CD8-positive, alpha-beta memory T cell (primary cell): Measurements from ENCODE around the gene H6PD. TPM values are rescaled to one million over a fixed set of nuclear protein-coding genes. Genes with fewer than 3 reads are reported as not detected.

Experiments used
- CTCF ChIA-PET: fragments of 350-600 bp; sonication (Branson Sonifier 250); formaldehyde crosslinking; loops from one replicate; lab custom pipeline; 2021; ENCODE audit warnings: antibody characterized with exemption; lab: Charles Lee
- POLR2A ChIA-PET: fragments of 350-600 bp; sonication (Branson Sonifier 250); formaldehyde crosslinking; loops from one replicate; lab custom pipeline; 2021; ENCODE audit warnings: antibody characterized with exemption; lab: Charles Lee
- DNase-seq, 5 donors: peaks; one replicate each; pipeline versions ENCODE4 v3.0.0 to v3.0.0-alpha.2; 2020 to 2022; ENCODE audit warnings: mixed read lengths in 1 of 5
- H3K27ac ChIP-seq: one replicate; pipeline ENCODE4 v1.7.0; 2013; ENCODE audit warnings: low read depth, mild to moderate bottlenecking, low read length, moderate library complexity
- H3K27me3 ChIP-seq: 2 replicates; pipeline ENCODE4 v1.7.0; 2013; ENCODE audit warnings: low read length, mild to moderate bottlenecking; ENCODE audit not compliant: insufficient read depth, poor library complexity, severe bottlenecking
- H3K36me3 ChIP-seq: 2 replicates; pipeline ENCODE4 v1.7.0; 2013; ENCODE audit warnings: mild to moderate bottlenecking, low read length, moderate library complexity; ENCODE audit not compliant: insufficient read depth
- H3K4me1 ChIP-seq: 2 replicates; pipeline ENCODE4 v1.7.0; 2013; ENCODE audit warnings: mild to moderate bottlenecking, low read length, moderate library complexity; ENCODE audit not compliant: insufficient read depth
- H3K4me3 ChIP-seq: 2 replicates; pipeline ENCODE4 v1.7.0; 2013; ENCODE audit warnings: mild to moderate bottlenecking, low read length
- H3K9me3 ChIP-seq: 2 replicates; pipeline ENCODE4 v1.7.0; 2013; ENCODE audit warnings: mild to moderate bottlenecking, low read length
- H3K27ac Mint-ChIP-seq, 8 donors: one replicate each; pipeline ENCODE4 v1.8.0; 2020 to 2021; ENCODE audit warnings: mixed read lengths in 8 of 8, mild to moderate bottlenecking in 6 of 8, inconsistent platforms in 3 of 8, moderate library complexity in 3 of 8
- H3K27me3 Mint-ChIP-seq, 2 donors: one replicate each; pipeline ENCODE4 v1.8.0; 2020 to 2021; ENCODE audit warnings: mixed read lengths in 2 of 2, mild to moderate bottlenecking in 1 of 2, moderate library complexity in 1 of 2
- H3K36me3 Mint-ChIP-seq, 3 donors: one replicate each; pipeline ENCODE4 v1.8.0; 2020 to 2021; ENCODE audit warnings: mixed read lengths in 3 of 3, inconsistent platforms in 1 of 3, mild to moderate bottlenecking in 1 of 3
- H3K4me1 Mint-ChIP-seq, 3 donors: one replicate each; pipeline ENCODE4 v1.8.0; 2020 to 2021; ENCODE audit warnings: mixed read lengths in 3 of 3, inconsistent platforms in 1 of 3, mild to moderate bottlenecking in 1 of 3
- H3K4me3 Mint-ChIP-seq, 7 donors: one replicate each; pipeline ENCODE4 v1.8.0; 2020 to 2021; ENCODE audit warnings: mixed read lengths in 7 of 7, mild to moderate bottlenecking in 6 of 7, moderate library complexity in 4 of 7, inconsistent platforms in 2 of 7
- H3K9me3 Mint-ChIP-seq, 5 donors: one replicate each; pipeline ENCODE4 v1.8.0; 2020 to 2022; ENCODE audit warnings: mixed read lengths in 5 of 5, mild to moderate bottlenecking in 3 of 5, moderate library complexity in 2 of 5, inconsistent platforms in 1 of 5
- polyA plus RNA-seq: library from polyadenylated mRNA; unstranded; fragments of 300-500 nt; fragmentation: Illumina TruSeq; gene quantifications from one replicate; pipeline ENCODE4 v1.2.3, GENCODE V29; 2021
- total RNA-seq, 2 experiments: library from RNA; stranded (reverse); gene quantifications; one replicate each; pipeline ENCODE4 v1.2.3, GENCODE V29; 2021

H6PD gene
- total and polyA plus RNA-seq, 3 experiments from 2014 or later: 7.8 to 11.6 (median 7.9) TPM

DNA sequence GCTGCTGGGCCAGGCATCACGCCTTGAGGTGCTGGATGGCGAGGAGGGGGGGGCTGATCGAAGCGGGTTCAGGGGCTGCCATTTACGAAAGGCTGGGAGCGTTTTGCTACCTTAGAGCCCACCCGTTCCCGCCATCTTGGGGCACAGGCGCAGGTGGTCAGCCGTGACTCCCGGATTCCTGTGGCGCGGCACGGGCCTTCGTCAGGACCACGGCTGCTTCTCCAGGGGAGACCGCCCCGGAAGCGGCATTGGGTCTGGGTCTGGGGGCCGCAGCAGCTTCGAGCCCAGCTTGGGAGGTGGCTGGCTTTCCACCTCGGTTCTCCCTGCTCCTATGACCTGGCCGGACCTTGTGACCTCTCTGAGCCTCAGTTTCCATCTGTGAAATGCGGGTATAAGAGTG, 81.9 kb downstream of the H6PD start:
- ChIA-PET CTCF (no interaction called here), POLR2A (no interaction called here)
- H3K4me3 ChIP-seq: no peak overlapping the region
- no peak for DNase-seq
- no peaks in the 10 kb centered on the region for H3K9me3 Mint-ChIP-seq
- H3K27ac Mint-ChIP-seq: no peak overlapping the region
- H3K27me3 ChIP-seq: no peaks in the 10 kb centered on the region
- H3K27me3 Mint-ChIP-seq: peaks cover 1 to 4% of the 10 kb centered on the region in 2 donors
- no peaks in the 10 kb centered on the region for H3K36me3 Mint-ChIP-seq
- no peaks in the 10 kb centered on the region for H3K4me1 ChIP-seq
- H3K4me1 Mint-ChIP-seq: peaks cover 10 to 24% (median 23%) of the 10 kb centered on the region in 3 donors
- H3K9me3 ChIP-seq: no peaks in the 10 kb centered on the region
- H3K36me3 ChIP-seq: no peaks in the 10 kb centered on the region
- H3K4me3 Mint-ChIP-seq: no peak overlapping the region
- no peak overlapping the region for H3K27ac ChIP-seq

DNA sequence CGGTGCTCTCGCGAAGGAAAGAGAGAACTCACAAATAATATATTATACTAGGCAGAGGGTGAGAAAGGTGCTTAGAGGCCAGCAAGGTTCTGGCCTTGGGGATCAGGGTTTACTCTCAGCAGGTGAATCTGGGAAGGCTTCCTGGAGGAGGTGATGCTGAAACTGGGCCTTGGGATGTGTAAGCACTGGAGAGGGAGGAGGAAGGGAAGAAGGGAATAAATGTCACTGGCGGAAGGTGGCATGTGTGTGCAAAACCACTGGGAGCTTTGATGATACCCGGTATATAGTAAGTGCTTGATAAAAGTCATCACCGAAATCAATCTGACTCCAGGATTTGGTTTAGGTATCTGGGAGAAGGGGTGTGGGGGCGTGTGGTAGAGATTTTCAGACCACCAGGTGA, 82.5 kb downstream of the H6PD start:
- no peaks in the 10 kb centered on the region for H3K36me3 ChIP-seq
- no peak overlapping the region for H3K27ac ChIP-seq
- no peaks in the 10 kb centered on the region for H3K9me3 ChIP-seq
- Mint-ChIP-seq H3K27ac (no peak overlapping the region), H3K4me3 (no peak overlapping the region), H3K4me1 (peaks cover 10 to 24% (median 23%) of the 10 kb centered on the region in 3 donors), H3K27me3 (peaks cover 1 to 4% of the 10 kb centered on the region in 2 donors), H3K9me3 (no peaks in the 10 kb centered on the region), H3K36me3 (no peaks in the 10 kb centered on the region)
- no peaks in the 10 kb centered on the region for H3K4me1 ChIP-seq
- H3K4me3 ChIP-seq: no peak overlapping the region
- DNase-seq: no peak
- CTCF ChIA-PET: no interaction called here
- POLR2A ChIA-PET: no interaction called here
- H3K27me3 ChIP-seq: no peaks in the 10 kb centered on the region

DNA sequence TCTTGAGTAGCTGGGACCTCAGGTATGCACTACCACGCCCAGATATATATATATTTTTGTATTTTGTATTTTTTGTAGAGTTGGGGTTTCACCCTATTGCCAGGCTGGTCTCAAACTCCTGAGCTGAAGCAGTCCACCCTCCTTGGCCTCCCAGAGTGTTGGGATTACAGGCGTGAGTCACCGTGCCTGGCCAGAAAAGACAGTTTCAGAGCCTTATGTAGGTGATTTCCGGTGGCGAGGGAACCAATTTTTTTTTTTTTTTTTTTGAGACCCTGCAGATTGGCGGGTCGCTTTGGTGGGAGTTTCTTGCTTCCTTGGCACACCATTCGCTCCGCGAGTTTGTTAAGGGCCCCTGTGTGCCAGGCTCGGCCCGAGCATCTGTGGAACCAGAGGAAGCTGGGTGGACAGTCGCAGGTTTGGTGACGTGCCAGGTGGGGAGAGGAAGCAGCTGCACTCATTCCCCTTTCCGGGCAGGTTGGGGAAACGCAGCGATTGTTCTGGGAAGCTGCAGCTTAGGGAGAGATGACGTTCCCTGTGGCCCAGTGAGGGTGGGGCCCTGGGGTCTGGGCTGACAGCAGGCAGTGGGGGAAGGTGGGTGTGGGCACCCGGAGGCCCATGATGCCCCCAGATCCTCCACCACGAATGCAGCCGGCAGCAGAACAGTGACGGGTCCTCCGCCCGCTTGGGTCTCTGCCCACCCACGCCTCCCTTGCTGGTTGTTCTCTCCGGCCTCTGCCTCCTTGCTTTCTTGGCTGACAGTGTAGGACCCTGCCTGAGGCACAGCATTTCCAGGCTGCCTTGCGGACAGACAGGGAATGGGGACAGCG, 83.2 kb downstream of the H6PD start:
- no peaks in the 10 kb centered on the region for H3K4me1 ChIP-seq
- no peaks in the 10 kb centered on the region for H3K27me3 ChIP-seq
- Mint-ChIP-seq H3K27me3 (peaks cover 1 to 4% of the 10 kb centered on the region in 2 donors), H3K9me3 (no peaks in the 10 kb centered on the region), H3K4me1 (peaks cover 10 to 24% (median 23%) of the 10 kb centered on the region in 3 donors), H3K27ac (peak overlapping the region in 2 of 8 donors; percentile 38 to 42), H3K36me3 (no peaks in the 10 kb centered on the region), H3K4me3 (no peak overlapping the region)
- CTCF ChIA-PET: no interaction called here
- no peak for DNase-seq
- POLR2A ChIA-PET: no interaction called here
- H3K36me3 ChIP-seq: no peaks in the 10 kb centered on the region
- no peaks in the 10 kb centered on the region for H3K9me3 ChIP-seq
- no peak overlapping the region for H3K4me3 ChIP-seq
- no peak overlapping the region for H3K27ac ChIP-seq

DNA sequence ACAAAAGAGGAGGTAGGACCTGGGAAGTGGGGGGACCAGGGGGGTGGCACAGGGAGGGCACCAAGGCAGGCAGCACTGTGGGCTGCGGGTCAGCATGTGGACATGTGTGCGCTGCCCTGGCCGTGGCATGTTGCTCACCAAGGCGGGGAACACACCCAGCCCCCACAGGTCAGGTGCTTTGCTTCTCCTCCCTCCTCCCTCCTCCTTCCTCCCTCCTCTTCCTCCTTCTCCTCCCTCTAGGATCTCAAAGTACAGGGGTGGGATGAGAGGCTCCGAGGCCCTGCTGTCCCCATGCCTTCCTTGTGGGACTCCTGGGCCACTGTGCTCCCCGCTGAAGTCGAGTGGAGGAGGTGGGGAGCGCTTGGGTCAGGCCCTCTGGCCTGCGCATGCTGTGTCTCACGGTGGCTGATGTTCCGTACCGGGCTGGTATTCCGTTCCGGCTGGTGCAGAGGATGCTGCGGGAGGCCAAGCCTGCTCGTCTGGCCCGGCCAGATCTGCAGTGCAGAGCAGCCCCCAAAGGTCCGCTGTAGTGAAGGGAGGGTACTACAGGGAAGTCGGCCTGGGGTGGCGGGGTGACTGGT, 84.7 kb downstream of the H6PD start:
- no peak overlapping the region for H3K27ac ChIP-seq
- H3K9me3 Mint-ChIP-seq: no peaks in the 10 kb centered on the region
- no peaks in the 10 kb centered on the region for H3K36me3 ChIP-seq
- POLR2A ChIA-PET: no interaction called here
- H3K4me3 Mint-ChIP-seq: no peak overlapping the region
- no peak for DNase-seq
- H3K4me1 ChIP-seq: no peaks in the 10 kb centered on the region
- no peaks in the 10 kb centered on the region for H3K36me3 Mint-ChIP-seq
- peaks cover 10 to 22% (median 21%) of the 10 kb centered on the region in 3 donors for H3K4me1 Mint-ChIP-seq
- no peak overlapping the region for H3K4me3 ChIP-seq
- H3K9me3 ChIP-seq: no peaks in the 10 kb centered on the region
- no peaks in the 10 kb centered on the region for H3K27me3 ChIP-seq
- H3K27me3 Mint-ChIP-seq: peaks cover 1 to 4% of the 10 kb centered on the region in 2 donors
- CTCF ChIA-PET: no interaction called here
- H3K27ac Mint-ChIP-seq: peak overlapping the region in 1 of 8 donors; percentile 56

DNA sequence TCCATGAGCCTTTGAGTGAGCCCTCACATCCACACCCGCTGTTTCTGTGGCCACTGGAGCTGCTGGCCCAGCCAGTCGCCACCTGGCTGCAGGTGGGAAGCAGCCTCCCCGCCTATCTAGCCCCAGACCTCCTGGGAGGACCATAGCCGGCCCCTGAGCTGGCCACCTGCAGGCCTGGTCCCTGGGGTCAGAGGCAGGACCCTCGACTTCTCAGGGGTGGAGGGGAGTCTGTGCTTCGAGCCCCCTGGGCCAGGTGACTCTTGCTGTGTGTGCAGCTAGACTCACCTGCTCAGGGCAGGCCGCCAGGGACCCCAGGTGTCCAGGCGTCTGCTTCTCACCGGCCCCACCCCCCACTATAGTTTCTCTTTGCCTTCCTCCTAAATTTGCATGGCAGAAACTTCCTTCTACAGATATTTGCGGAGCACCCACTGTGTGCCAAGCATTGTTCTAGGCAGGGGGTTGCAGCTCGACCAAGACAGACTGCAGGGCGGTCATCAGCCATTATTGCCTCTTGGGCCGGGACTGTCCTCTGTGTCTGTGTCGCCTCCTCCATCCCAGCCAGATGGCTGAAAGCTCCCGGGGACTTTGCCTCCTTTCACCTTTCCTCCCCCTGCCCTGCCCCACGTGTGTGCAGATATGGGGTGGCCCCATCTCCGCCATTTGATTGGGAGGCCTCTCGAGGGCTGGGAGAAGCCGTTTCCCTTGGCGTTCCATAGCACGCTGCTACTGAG, 85.4 kb downstream of the H6PD start:
- H3K27me3 ChIP-seq: no peaks in the 10 kb centered on the region
- H3K27ac Mint-ChIP-seq: no peak overlapping the region
- no peaks in the 10 kb centered on the region for H3K9me3 Mint-ChIP-seq
- H3K4me1 Mint-ChIP-seq: peaks cover 8 to 16% (median 15%) of the 10 kb centered on the region in 3 donors
- no peaks in the 10 kb centered on the region for H3K9me3 ChIP-seq
- H3K4me3 Mint-ChIP-seq: no peak overlapping the region
- H3K36me3 Mint-ChIP-seq: no peaks in the 10 kb centered on the region
- H3K27ac ChIP-seq: no peak overlapping the region
- H3K4me1 ChIP-seq: no peaks in the 10 kb centered on the region
- no peaks in the 10 kb centered on the region for H3K36me3 ChIP-seq
- DNase-seq: no peak
- peaks cover 1 to 4% of the 10 kb centered on the region in 2 donors for H3K27me3 Mint-ChIP-seq
- no peak overlapping the region for H3K4me3 ChIP-seq
- POLR2A ChIA-PET: no interaction called here
- CTCF ChIA-PET: no interaction called here

Other genes with a start within 250 kb of the H6PD start
- gene SLC2A7, start 208.4 kb upstream of the H6PD start, total RNA-seq: not detected
- gene SLC2A7, start 208.4 kb upstream of the H6PD start, polyA plus RNA-seq: not detected
- gene SLC2A5, start 165.1 kb upstream of the H6PD start, total RNA-seq: not detected
- not detected for gene SLC2A5, start 165.1 kb upstream of the H6PD start, polyA plus RNA-seq
- gene GPR157, start 105.7 kb upstream of the H6PD start, total RNA-seq: 1 to 10 TPM; 3.1 to 4.7 TPM
- 3.0 TPM for gene GPR157, start 105.7 kb upstream of the H6PD start, polyA plus RNA-seq
- gene SPSB1, start 58.1 kb downstream of the H6PD start, total RNA-seq: 1 to 10 TPM in 1 of 2 experiments, under 1 TPM in 1; 0.92 to 1.2 TPM
- 2.8 TPM for gene SPSB1, start 58.1 kb downstream of the H6PD start, polyA plus RNA-seq